CD14-positive monocyte (primary cell): ENCODE measurements around the gene SCAP. TPM values are rescaled to one million over a fixed set of nuclear protein-coding genes. Genes with fewer than 3 reads are reported as not detected.
A peak's percentile ranks its signal among the peaks of the same experiment; 100 is the strongest.

ENCODE experiments used
- DNase-seq, 3 donors: peaks; one replicate each; pipeline ENCODE4 v3.0.0-alpha.2; 2011 to 2022
- H2AFZ ChIP-seq: 2 replicates; pipeline ENCODE4 v1.6.0; 2012; ENCODE audit warnings: mild to moderate bottlenecking, low read depth, low read length, inconsistent platforms; ENCODE audit not compliant: insufficient read depth, poor library complexity, severe bottlenecking
- H3K27ac ChIP-seq, 2 donors: 1 replicate in 1 of 2; 2 replicates in 1 of 2; pipeline ENCODE4 v1.5.1; 2012 to 2013; ENCODE audit warnings: low read length in 2 of 2, control low read depth in 1 of 2, inconsistent platforms in 1 of 2, low read depth in 1 of 2, mild to moderate bottlenecking in 1 of 2
- H3K27me3 ChIP-seq, 2 donors: one replicate each; pipeline versions ENCODE4 v1.6.0 to v1.6.1; 2011 to 2013; ENCODE audit warnings: low read length in 2 of 2; ENCODE audit not compliant: control insufficient read depth in 2 of 2, insufficient read depth in 2 of 2
- H3K36me3 ChIP-seq, 2 donors: replicated peaks in 1 of 2; 1 replicate in 1 of 2; 2 replicates in 1 of 2; pipeline versions ENCODE4 v1.5.1 to v1.6.1; 2012 to 2013; ENCODE audit warnings: low read length in 2 of 2, control low read depth in 1 of 2, inconsistent platforms in 1 of 2, mild to moderate bottlenecking in 1 of 2; ENCODE audit not compliant: insufficient read depth in 2 of 2, control insufficient read depth in 1 of 2
- H3K4me1 ChIP-seq, 2 donors: 1 replicate in 1 of 2; 2 replicates in 1 of 2; pipeline versions ENCODE4 v1.5.1 to v1.6.1; 2012 to 2013; ENCODE audit warnings: low read length in 2 of 2, control low read depth in 1 of 2, inconsistent platforms in 1 of 2, mild to moderate bottlenecking in 1 of 2, moderate library complexity in 1 of 2; ENCODE audit not compliant: insufficient read depth in 2 of 2, control insufficient read depth in 1 of 2
- H3K4me2 ChIP-seq: replicated peaks from 2 replicates; pipeline ENCODE3; 2012; ENCODE audit warnings: low read length, moderate library complexity, mild to moderate bottlenecking; ENCODE audit not compliant: poor library complexity, severe bottlenecking; ENCODE audit errors: extremely low read depth
- H3K4me3 ChIP-seq, 3 experiments: fragments of 200-600 bp in 1 of 3; sonication (generic) in 1 of 3; replicated peaks in 1 of 3; 1 replicate in 2 of 3; 2 replicates in 1 of 3; pipeline ENCODE4 v1.5.1; 2011 to 2013; ENCODE audit warnings: low read length in 3 of 3, mild to moderate bottlenecking in 3 of 3, control low read depth in 2 of 3, low read depth in 2 of 3, inconsistent platforms in 1 of 3, moderate library complexity in 1 of 3
- H3K79me2 ChIP-seq: 2 replicates; pipeline ENCODE4 v1.6.0; 2012; ENCODE audit warnings: mild to moderate bottlenecking, control low read depth, inconsistent platforms, low read length, moderate library complexity; ENCODE audit not compliant: insufficient read depth
- H3K9ac ChIP-seq: 2 replicates; pipeline ENCODE4 v1.6.0; 2017; ENCODE audit warnings: low read length, mild to moderate bottlenecking; ENCODE audit not compliant: insufficient read depth, poor library complexity, severe bottlenecking
- H3K9me3 ChIP-seq, 2 donors: replicated peaks in 1 of 2; 1 replicate in 1 of 2; 2 replicates in 1 of 2; pipeline versions ENCODE4 v1.5.1 to v1.6.1; 2012 to 2013; ENCODE audit warnings: low read length in 2 of 2, control low read depth in 1 of 2; ENCODE audit not compliant: control insufficient read depth in 1 of 2, insufficient read depth in 1 of 2
- H4K20me1 ChIP-seq: 2 replicates; pipeline ENCODE4 v1.6.0; 2012; ENCODE audit warnings: mild to moderate bottlenecking, low read length, control low read depth, moderate library complexity; ENCODE audit not compliant: insufficient read depth
- H3K27ac Mint-ChIP-seq, 7 donors: one replicate each; pipeline ENCODE4 v1.8.0; 2020; ENCODE audit warnings: mild to moderate bottlenecking in 7 of 7, mixed read lengths in 7 of 7, moderate library complexity in 6 of 7, inconsistent platforms in 2 of 7
- H3K27me3 Mint-ChIP-seq, 3 donors: one replicate each; pipeline ENCODE4 v1.8.0; 2021 to 2022; ENCODE audit warnings: low read depth in 3 of 3, mild to moderate bottlenecking in 3 of 3, mixed read lengths in 3 of 3, moderate library complexity in 3 of 3, inconsistent platforms in 1 of 3
- H3K36me3 Mint-ChIP-seq, 2 donors: one replicate each; pipeline ENCODE4 v1.8.0; 2020; ENCODE audit warnings: mixed read lengths in 2 of 2, inconsistent platforms in 1 of 2, mild to moderate bottlenecking in 1 of 2
- H3K4me1 Mint-ChIP-seq: one replicate; pipeline ENCODE4 v1.8.0; 2020; ENCODE audit warnings: mild to moderate bottlenecking, mixed read lengths
- H3K4me3 Mint-ChIP-seq, 2 donors: one replicate each; pipeline ENCODE4 v1.8.0; 2020; ENCODE audit warnings: mild to moderate bottlenecking in 2 of 2, mixed read lengths in 2 of 2, moderate library complexity in 1 of 2
- H3K9me3 Mint-ChIP-seq, 7 donors: one replicate each; pipeline ENCODE4 v1.8.0; 2020 to 2022; ENCODE audit warnings: mixed read lengths in 7 of 7, mild to moderate bottlenecking in 6 of 7, moderate library complexity in 6 of 7, inconsistent platforms in 2 of 7
- WGBS: methylation state at CpG from one replicate; pipeline ENCODE4 v1.1.5; 2013; ENCODE audit warnings: missing lambda C conversion rate; ENCODE audit not compliant: insufficient coverage; 5-methylcytosine and 5-hydroxymethylcytosine counted together
- intact Hi-C, 2 donors: fragments of 100-400 bp; cut with micrococcal nuclease; formaldehyde crosslinking; loops; one replicate each; pipeline versions ENCODE4 v1.15.0 to v1.15.1; 2023
- polyA plus RNA-seq, 3 donors: library from polyadenylated mRNA; depleted of rRNA in 1 of 3; unstranded in 2 of 3; stranded (reverse) in 1 of 3; fragments of 300-500 nt in 2 of 3; fragments of >200 nt in 1 of 3; fragmentation: Illumina TruSeq in 2 of 3; gene quantifications; 1 replicate in 2 of 3; 2 replicates in 1 of 3; pipeline ENCODE4 v1.2.3, GENCODE V29; 2012 to 2021
- TF ChIP-seq, protein P1 (sequence below): fragments of 200-600 bp; IDR thresholded peaks from one replicate; pipeline ENCODE4 v1.8.0; 2022; ENCODE audit warnings: antibody characterized with exemption, mild to moderate bottlenecking

Gene SCAP
- polyA plus RNA-seq, 3 donors = 26.3 to 27.8 (median 27.7) TPM

DNA sequence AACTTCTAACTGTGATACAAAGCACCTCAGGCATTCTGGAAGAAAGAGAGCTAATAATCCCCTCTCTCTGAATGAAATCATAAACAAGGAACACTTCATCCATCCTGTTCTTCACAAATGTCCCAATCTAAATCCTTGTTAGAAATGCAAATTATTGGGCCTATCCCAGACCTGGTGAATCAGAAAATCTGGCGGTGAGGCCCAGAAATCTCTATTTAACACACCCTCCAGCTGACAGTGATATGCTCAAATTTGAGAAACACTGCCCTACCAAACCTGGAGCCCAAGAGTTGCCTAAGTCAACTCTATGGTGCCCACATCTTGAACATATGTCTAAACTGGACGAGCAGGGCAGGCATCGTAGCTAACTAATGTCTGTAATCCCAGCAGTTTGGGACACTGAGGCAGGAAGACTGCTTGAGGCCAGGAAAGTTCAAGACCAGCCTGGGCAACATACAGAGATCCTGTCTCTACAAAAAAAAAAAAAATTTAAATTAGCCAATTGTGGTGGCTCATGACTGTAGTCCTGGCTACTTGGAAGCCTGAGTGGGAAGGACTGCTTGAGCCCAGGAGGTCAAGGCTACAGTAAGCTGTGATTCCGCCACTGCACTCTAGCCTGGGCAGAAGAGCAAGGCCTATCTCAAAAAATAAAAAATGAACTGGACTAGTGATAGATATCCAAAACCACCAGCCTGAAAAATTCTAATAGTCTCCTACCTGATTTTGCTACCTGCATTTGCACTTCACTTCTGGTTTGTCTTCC is 23.1 kb downstream of the SCAP start:
- H3K79me2 ChIP-seq = peaks cover 87% of the 10 kb centered on the region

DNA sequence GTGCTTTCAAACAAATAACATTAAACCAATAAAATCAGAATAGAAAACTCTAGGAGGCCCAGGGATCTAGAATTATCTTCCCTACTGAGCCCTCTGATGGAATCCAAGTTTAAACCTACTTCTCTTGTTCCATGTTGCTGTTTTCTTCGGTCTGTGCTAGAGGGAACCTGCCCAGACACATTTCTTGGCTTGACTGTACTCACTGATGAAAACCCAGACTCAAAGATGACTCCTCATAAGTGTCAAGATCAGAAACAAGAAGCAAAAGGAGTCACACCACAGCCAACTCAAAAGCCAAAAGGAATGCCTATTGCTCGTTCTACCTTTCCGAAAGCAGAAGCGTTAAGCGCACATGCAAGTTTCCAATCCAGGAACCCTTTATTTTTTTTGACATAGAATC is 31.6 kb downstream of the SCAP start:
- Histone ChIP-seq H3K36me3 (peaks cover 16 to 39% of the 10 kb centered on the region in 2 donors), H3K79me2 (peaks cover 49% of the 10 kb centered on the region), H3K4me3 (no peak overlapping the region), H3K27ac (no peak overlapping the region), H4K20me1 (peaks cover 55% of the 10 kb centered on the region), H3K9ac (no peak overlapping the region), H3K27me3 (no peaks in the 10 kb centered on the region), H2AFZ (no peak overlapping the region), H3K4me2 (no peak overlapping the region), H3K4me1 (peaks cover 9 to 10% of the 10 kb centered on the region in 2 donors), H3K9me3 (no peaks in the 10 kb centered on the region)
- 100% methylated on average over 5 of the region's 5 CpGs for WGBS
- TF ChIP-seq, protein P1, sequence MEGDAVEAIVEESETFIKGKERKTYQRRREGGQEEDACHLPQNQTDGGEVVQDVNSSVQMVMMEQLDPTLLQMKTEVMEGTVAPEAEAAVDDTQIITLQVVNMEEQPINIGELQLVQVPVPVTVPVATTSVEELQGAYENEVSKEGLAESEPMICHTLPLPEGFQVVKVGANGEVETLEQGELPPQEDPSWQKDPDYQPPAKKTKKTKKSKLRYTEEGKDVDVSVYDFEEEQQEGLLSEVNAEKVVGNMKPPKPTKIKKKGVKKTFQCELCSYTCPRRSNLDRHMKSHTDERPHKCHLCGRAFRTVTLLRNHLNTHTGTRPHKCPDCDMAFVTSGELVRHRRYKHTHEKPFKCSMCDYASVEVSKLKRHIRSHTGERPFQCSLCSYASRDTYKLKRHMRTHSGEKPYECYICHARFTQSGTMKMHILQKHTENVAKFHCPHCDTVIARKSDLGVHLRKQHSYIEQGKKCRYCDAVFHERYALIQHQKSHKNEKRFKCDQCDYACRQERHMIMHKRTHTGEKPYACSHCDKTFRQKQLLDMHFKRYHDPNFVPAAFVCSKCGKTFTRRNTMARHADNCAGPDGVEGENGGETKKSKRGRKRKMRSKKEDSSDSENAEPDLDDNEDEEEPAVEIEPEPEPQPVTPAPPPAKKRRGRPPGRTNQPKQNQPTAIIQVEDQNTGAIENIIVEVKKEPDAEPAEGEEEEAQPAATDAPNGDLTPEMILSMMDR = no peak
- Mint-ChIP-seq H3K9me3 (peaks cover 0 to 7% (median 2%) of the 10 kb centered on the region in 7 donors), H3K4me1 (peaks cover 14% of the 10 kb centered on the region), H3K27me3 (peaks cover 0 to 2% (median 0%) of the 10 kb centered on the region in 3 donors), H3K36me3 (peaks cover 32 to 33% of the 10 kb centered on the region in 2 donors), H3K27ac (peak overlapping the region in 1 of 7 donors; percentile 4), H3K4me3 (no peak overlapping the region)
- intact Hi-C loops = no loop called here
- DNase-seq = no peak

More for the DNA sequence above, 23.1 kb downstream of the SCAP start:
- H4K20me1 ChIP-seq = peaks cover 66% of the 10 kb centered on the region
- peak overlapping the region in 1 of 7 donors; percentile 15 for H3K27ac Mint-ChIP-seq
- 93% methylated on average over 4 of the region's 4 CpGs for WGBS
- TF ChIP-seq, protein P1 = no peak
- no peak overlapping the region for H3K4me3 ChIP-seq
- H3K27me3 Mint-ChIP-seq = peaks cover 0 to 2% (median 0%) of the 10 kb centered on the region in 3 donors
- no peaks in the 10 kb centered on the region for H3K36me3 ChIP-seq
- no peak overlapping the region for H2AFZ ChIP-seq
- intact Hi-C loops = no loop called here
- H3K27me3 ChIP-seq = no peaks in the 10 kb centered on the region
- peaks cover 5 to 11% of the 10 kb centered on the region in 2 donors for H3K4me1 ChIP-seq
- H3K9me3 ChIP-seq = no peaks in the 10 kb centered on the region
- peaks cover 0 to 7% (median 2%) of the 10 kb centered on the region in 7 donors for H3K9me3 Mint-ChIP-seq
- no peak overlapping the region for H3K4me2 ChIP-seq
- H3K4me3 Mint-ChIP-seq = no peak overlapping the region
- DNase-seq = no peak
- peaks cover 0 to 5% of the 10 kb centered on the region in 2 donors for H3K36me3 Mint-ChIP-seq
- H3K4me1 Mint-ChIP-seq = peaks cover 17% of the 10 kb centered on the region
- H3K9ac ChIP-seq = no peak overlapping the region
- no peak overlapping the region for H3K27ac ChIP-seq
